HS-5 (cell line): ENCODE measurements around the gene VWF.

Experiments used
- DNase-seq: peaks from one replicate; pipeline ENCODE4 v3.0.0-alpha.2; 2012; ENCODE audit warnings: low read depth

The VWF gene

GRCh38 chr12:5947006-5947405, 177.5 kb downstream of the VWF start:
- no peak for DNase-seq

GRCh38 chr12:5946388-5946787, 178.1 kb downstream of the VWF start:
- no peak for DNase-seq

- no peak for DNase-seq
Observed at GRCh38 chr12:5945071-5946008, 179.1 kb downstream of the VWF start, which contains the start of gene ANO2. TSS of gene ANO2 (minus strand) at chr12:5945259. CDS start at chr12:5945217, 42 bp downstream.

GRCh38 chr12:5944688-5945070, 179.8 kb downstream of the VWF start:
- no peak for DNase-seq

- DNase-seq: no peak
Observed at GRCh38 chr12:5944053-5944452, 180.4 kb downstream of the VWF start.

GRCh38 chr12:5941907-5942306, 182.6 kb downstream of the VWF start:
- no peak for DNase-seq

- DNase-seq: no peak
Observed at GRCh38 chr12:5927732-5928516, 196.5 kb downstream of the VWF start.

GRCh38 chr12:5925646-5926045, 198.8 kb downstream of the VWF start:
- DNase-seq: no peak

GRCh38 chr12:5924342-5924741, 200.1 kb downstream of the VWF start:
- no peak for DNase-seq

- DNase-seq: no peak
Observed at GRCh38 chr12:5923751-5924150, 200.7 kb downstream of the VWF start.

GRCh38 chr12:5923043-5923605, 201.3 kb downstream of the VWF start:
- DNase-seq: no peak

GRCh38 chr12:5921966-5922899, 202.2 kb downstream of the VWF start:
- no peak for DNase-seq

GRCh38 chr12:5921027-5921909, 203.2 kb downstream of the VWF start:
- no peak for DNase-seq

GRCh38 chr12:5916785-5917290, 207.6 kb downstream of the VWF start:
- DNase-seq: no peak

- no peak for DNase-seq
Observed at GRCh38 chr12:5915511-5915910, 209.0 kb downstream of the VWF start.

- DNase-seq: no peak
Observed at GRCh38 chr12:5914387-5915149, 209.9 kb downstream of the VWF start.

GRCh38 chr12:5913387-5913786, 211.1 kb downstream of the VWF start:
- no peak for DNase-seq

GRCh38 chr12:5912437-5913334, 211.8 kb downstream of the VWF start:
- DNase-seq: no peak

- DNase-seq: no peak
Observed at GRCh38 chr12:5912011-5912410, 212.5 kb downstream of the VWF start.
